ENCODE data around the gene EPN2.
"Not testable (repeated sequence)": the region's sequence is repeated elsewhere in the genome, so short reads cannot be mapped to it uniquely, and the experiment has no call there.

The EPN2 gene

DNA sequence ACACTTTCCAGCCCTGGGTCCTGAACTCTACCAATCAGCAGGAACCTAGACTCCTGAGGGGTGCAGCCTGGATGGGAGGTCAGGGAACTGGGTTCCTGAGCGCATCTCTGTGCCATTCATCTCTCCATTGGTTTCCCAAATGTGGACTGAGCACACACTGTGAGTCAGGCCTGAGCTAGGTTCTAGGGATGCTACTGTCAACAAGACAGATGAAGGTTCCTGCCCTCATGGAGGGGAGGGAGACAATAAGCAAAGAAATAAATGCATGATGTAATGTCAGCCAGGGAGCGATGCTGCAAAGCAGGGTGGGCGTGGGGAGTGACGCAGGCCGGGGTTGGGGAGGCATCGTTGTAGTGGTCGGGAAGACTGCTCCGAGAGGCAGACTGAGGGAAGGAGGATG lies 17.0 kb upstream of the EPN2 start:
- not testable (repeated sequence) for H3K4me1 ChIP-seq (ENCODE audit: control insufficient read depth in 2 of 2, insufficient read depth in 1 of 2, low read depth in 1 of 2, low read length in 2 of 2); H3K27me3 ChIP-seq (ENCODE audit: control insufficient read depth in 3 of 3, insufficient read depth in 3 of 3, low read depth in 1 of 3, low read length in 3 of 3); H3K27ac ChIP-seq (replicated peaks; ENCODE audit: low read length); H3K9me3 ChIP-seq (replicated peaks in 1 of 2; ENCODE audit: control insufficient read depth in 2 of 2, insufficient read depth in 1 of 2, low read depth in 1 of 2, low read length in 2 of 2); H3K14ac ChIP-seq (ENCODE audit: low read length); H4K8ac ChIP-seq (ENCODE audit: low read depth, low read length); H4K91ac ChIP-seq (ENCODE audit: low read depth, low read length, poor library complexity); H3K4me3 ChIP-seq (ENCODE audit: low read length in 2 of 2); H2BK15ac ChIP-seq (ENCODE audit: low read length); H3K4me2 ChIP-seq (ENCODE audit: insufficient read depth, low read length, poor library complexity, severe bottlenecking); H2AFZ ChIP-seq (ENCODE audit: low read length); H2BK12ac ChIP-seq (ENCODE audit: low read length); H2BK5ac ChIP-seq (ENCODE audit: low read length); H3K4ac ChIP-seq (ENCODE audit: low read length); H2AK5ac ChIP-seq (ENCODE audit: low read depth, low read length); H3K23ac ChIP-seq (ENCODE audit: low read depth, low read length, poor library complexity); H3K79me1 ChIP-seq (ENCODE audit: low read depth, low read length); DNase-seq (ENCODE audit: low spot score); H3K36me3 ChIP-seq (replicated peaks in 1 of 2; ENCODE audit: control insufficient read depth in 2 of 2, insufficient read depth in 2 of 2, low read length in 2 of 2); H3K9ac ChIP-seq (ENCODE audit: low read depth, low read length, poor library complexity); H2BK120ac ChIP-seq (ENCODE audit: low read depth, low read length); H3K18ac ChIP-seq (ENCODE audit: low read length)
- no CpG with 5 or more reads among the region's 8 CpGs for WGBS, 2 donors (ENCODE audit: extremely low coverage in 2 of 2, insufficient read length in 2 of 2, insufficient replicate concordance in 1 of 2)

GRCh38 chr17:19226610-19227588 lies 10.3 kb upstream of the EPN2 start:
- WGBS, 2 donors (ENCODE audit: extremely low coverage in 2 of 2, insufficient read length in 2 of 2, insufficient replicate concordance in 1 of 2) = no CpG with 5 or more reads among the region's 12 CpGs
- not testable (repeated sequence) for H3K4ac ChIP-seq (ENCODE audit: low read length); H3K9me3 ChIP-seq (replicated peaks in 1 of 2; ENCODE audit: control insufficient read depth in 2 of 2, insufficient read depth in 1 of 2, low read depth in 1 of 2, low read length in 2 of 2); H3K23ac ChIP-seq (ENCODE audit: low read depth, low read length, poor library complexity); H3K4me3 ChIP-seq (ENCODE audit: low read length in 2 of 2); H3K9ac ChIP-seq (ENCODE audit: low read depth, low read length, poor library complexity); DNase-seq (ENCODE audit: low spot score); H3K27me3 ChIP-seq (ENCODE audit: control insufficient read depth in 3 of 3, insufficient read depth in 3 of 3, low read depth in 1 of 3, low read length in 3 of 3); H2AK5ac ChIP-seq (ENCODE audit: low read depth, low read length); H3K4me1 ChIP-seq (ENCODE audit: control insufficient read depth in 2 of 2, insufficient read depth in 1 of 2, low read depth in 1 of 2, low read length in 2 of 2); H2BK120ac ChIP-seq (ENCODE audit: low read depth, low read length); H4K8ac ChIP-seq (ENCODE audit: low read depth, low read length); H2BK12ac ChIP-seq (ENCODE audit: low read length); H2AFZ ChIP-seq (ENCODE audit: low read length); H4K91ac ChIP-seq (ENCODE audit: low read depth, low read length, poor library complexity); H3K14ac ChIP-seq (ENCODE audit: low read length); H3K36me3 ChIP-seq (replicated peaks in 1 of 2; ENCODE audit: control insufficient read depth in 2 of 2, insufficient read depth in 2 of 2, low read length in 2 of 2); H3K27ac ChIP-seq (replicated peaks; ENCODE audit: low read length); H2BK5ac ChIP-seq (ENCODE audit: low read length); H3K18ac ChIP-seq (ENCODE audit: low read length); H2BK15ac ChIP-seq (ENCODE audit: low read length); H3K4me2 ChIP-seq (ENCODE audit: insufficient read depth, low read length, poor library complexity, severe bottlenecking); H3K79me1 ChIP-seq (ENCODE audit: low read depth, low read length)

- not testable (repeated sequence) for H4K8ac ChIP-seq (ENCODE audit: low read depth, low read length); H2BK15ac ChIP-seq (ENCODE audit: low read length); H2BK120ac ChIP-seq (ENCODE audit: low read depth, low read length); DNase-seq (ENCODE audit: low spot score); H3K4me2 ChIP-seq (ENCODE audit: insufficient read depth, low read length, poor library complexity, severe bottlenecking); H3K9ac ChIP-seq (ENCODE audit: low read depth, low read length, poor library complexity); H3K79me1 ChIP-seq (ENCODE audit: low read depth, low read length); H3K4ac ChIP-seq (ENCODE audit: low read length); H4K91ac ChIP-seq (ENCODE audit: low read depth, low read length, poor library complexity); H3K14ac ChIP-seq (ENCODE audit: low read length); H2AK5ac ChIP-seq (ENCODE audit: low read depth, low read length); H3K18ac ChIP-seq (ENCODE audit: low read length); H2BK5ac ChIP-seq (ENCODE audit: low read length); H3K4me3 ChIP-seq (ENCODE audit: low read length in 2 of 2); H2AFZ ChIP-seq (ENCODE audit: low read length); H3K23ac ChIP-seq (ENCODE audit: low read depth, low read length, poor library complexity); H3K27me3 ChIP-seq (ENCODE audit: control insufficient read depth in 3 of 3, insufficient read depth in 3 of 3, low read depth in 1 of 3, low read length in 3 of 3); H3K9me3 ChIP-seq (replicated peaks in 1 of 2; ENCODE audit: control insufficient read depth in 2 of 2, insufficient read depth in 1 of 2, low read depth in 1 of 2, low read length in 2 of 2); H2BK12ac ChIP-seq (ENCODE audit: low read length); H3K36me3 ChIP-seq (replicated peaks in 1 of 2; ENCODE audit: control insufficient read depth in 2 of 2, insufficient read depth in 2 of 2, low read length in 2 of 2); H3K27ac ChIP-seq (replicated peaks; ENCODE audit: low read length)
- WGBS, 2 donors (ENCODE audit: extremely low coverage in 2 of 2, insufficient read length in 2 of 2, insufficient replicate concordance in 1 of 2) = no CpG with 5 or more reads among the region's 6 CpGs
- H3K4me1 ChIP-seq (ENCODE audit: control insufficient read depth in 2 of 2, insufficient read depth in 1 of 2, low read depth in 1 of 2, low read length in 2 of 2) = peaks cover 1 to 10% of the 10 kb centered on the region in 2 donors
Measured at GRCh38 chr17:19234676-19235075, 2.5 kb upstream of the EPN2 start.

- H4K91ac ChIP-seq (ENCODE audit: low read depth, low read length, poor library complexity); H4K8ac ChIP-seq (ENCODE audit: low read depth, low read length); H2BK120ac ChIP-seq (ENCODE audit: low read depth, low read length); H2AFZ ChIP-seq (ENCODE audit: low read length); H3K27ac ChIP-seq (replicated peaks; ENCODE audit: low read length); H3K9ac ChIP-seq (ENCODE audit: low read depth, low read length, poor library complexity); H2BK15ac ChIP-seq (ENCODE audit: low read length); H3K9me3 ChIP-seq (replicated peaks in 1 of 2; ENCODE audit: control insufficient read depth in 2 of 2, insufficient read depth in 1 of 2, low read depth in 1 of 2, low read length in 2 of 2); H3K4ac ChIP-seq (ENCODE audit: low read length); DNase-seq (ENCODE audit: low spot score); H2BK5ac ChIP-seq (ENCODE audit: low read length); H3K23ac ChIP-seq (ENCODE audit: low read depth, low read length, poor library complexity); H3K27me3 ChIP-seq (ENCODE audit: control insufficient read depth in 3 of 3, insufficient read depth in 3 of 3, low read depth in 1 of 3, low read length in 3 of 3); H3K4me3 ChIP-seq (ENCODE audit: low read length in 2 of 2); H2BK12ac ChIP-seq (ENCODE audit: low read length); H3K18ac ChIP-seq (ENCODE audit: low read length); H3K4me2 ChIP-seq (ENCODE audit: insufficient read depth, low read length, poor library complexity, severe bottlenecking); H3K14ac ChIP-seq (ENCODE audit: low read length); H2AK5ac ChIP-seq (ENCODE audit: low read depth, low read length); H3K79me1 ChIP-seq (ENCODE audit: low read depth, low read length): not testable (repeated sequence)
- Histone ChIP-seq H3K36me3 (replicated peaks in 1 of 2; ENCODE audit: control insufficient read depth in 2 of 2, insufficient read depth in 2 of 2, low read length in 2 of 2) (peaks cover 0 to 21% of the 10 kb centered on the region in 2 donors), H3K4me1 (ENCODE audit: control insufficient read depth in 2 of 2, insufficient read depth in 1 of 2, low read depth in 1 of 2, low read length in 2 of 2) (peaks cover 1 to 12% of the 10 kb centered on the region in 2 donors)
- WGBS, 2 donors (ENCODE audit: extremely low coverage in 2 of 2, insufficient read length in 2 of 2, insufficient replicate concordance in 1 of 2) = no CpG with 5 or more reads among the region's 32 CpGs
Measured at GRCh38 chr17:19236351-19237138, 621 bp upstream of the EPN2 start.

Measured in neuronal stem cell (in vitro differentiated cells).